DMS114 treated with DMSO at 0.1 percent for 48 hours (cell line): ENCODE results near the gene TIGD4.

ENCODE experiments used
- DNase-seq: peaks from one replicate; lab custom pipeline; 2025; ENCODE audit not compliant: unreplicated experiment; lab: John Stamatoyannopoulos, UW

TIGD4 gene

GRCh38 chr4:152779513-152780266 is at the start of gene TIGD4, which contains the start of gene ARFIP1:
Gene TIGD4, minus strand, starts transcription at chr4:152779730. Its CDS starts 8,726 bp downstream, at chr4:152771004.
Gene ARFIP1, plus strand, starts transcription at chr4:152779954. Its CDS starts 49,680 bp downstream, at chr4:152829634.
- DNase-seq, result peak; percentile 83

- DNase-seq, result no peak
Observed at GRCh38 chr4:152828122-152828521, 48.6 kb upstream of the TIGD4 start.

- no peak for DNase-seq
Observed at GRCh38 chr4:152825336-152825735, 45.8 kb upstream of the TIGD4 start.

- DNase-seq, result no peak
Observed at GRCh38 chr4:152824561-152824960, 45.0 kb upstream of the TIGD4 start.

- DNase-seq, result no peak
Observed at GRCh38 chr4:152822323-152822722, 42.8 kb upstream of the TIGD4 start.

GRCh38 chr4:152820073-152820472 is 40.5 kb upstream of the TIGD4 start:
- no peak for DNase-seq

GRCh38 chr4:152819026-152819645 is 39.6 kb upstream of the TIGD4 start:
- DNase-seq, result no peak

- DNase-seq, result no peak
Observed at GRCh38 chr4:152817331-152817730, 37.8 kb upstream of the TIGD4 start.

GRCh38 chr4:152815078-152815477 is 35.5 kb upstream of the TIGD4 start:
- DNase-seq, result no peak

GRCh38 chr4:152810715-152811287 is 31.3 kb upstream of the TIGD4 start:
- no peak for DNase-seq

- no peak for DNase-seq
Observed at GRCh38 chr4:152808670-152809069, 29.1 kb upstream of the TIGD4 start.

- DNase-seq, result no peak
Observed at GRCh38 chr4:152807294-152807829, 27.8 kb upstream of the TIGD4 start.

- DNase-seq, result no peak
Observed at GRCh38 chr4:152806501-152807125, 27.1 kb upstream of the TIGD4 start.

GRCh38 chr4:152805818-152806217 is 26.3 kb upstream of the TIGD4 start:
- DNase-seq, result no peak

GRCh38 chr4:152805071-152805650 is 25.6 kb upstream of the TIGD4 start:
- DNase-seq, result no peak

- no peak for DNase-seq
Observed at GRCh38 chr4:152803541-152803940, 24.0 kb upstream of the TIGD4 start.

- no peak for DNase-seq
Observed at GRCh38 chr4:152795891-152796290, 16.4 kb upstream of the TIGD4 start.

GRCh38 chr4:152786627-152787026 is 7.1 kb upstream of the TIGD4 start:
- DNase-seq, result no peak

GRCh38 chr4:152785639-152786615 is 6.4 kb upstream of the TIGD4 start:
- no peak for DNase-seq
